Measurements from ENCODE around the gene SLC12A7.

The SLC12A7 gene

GRCh38 chr5:1014346-1014745 lies 97.5 kb downstream of the SLC12A7 start:
- no peak for DNase-seq

DNA sequence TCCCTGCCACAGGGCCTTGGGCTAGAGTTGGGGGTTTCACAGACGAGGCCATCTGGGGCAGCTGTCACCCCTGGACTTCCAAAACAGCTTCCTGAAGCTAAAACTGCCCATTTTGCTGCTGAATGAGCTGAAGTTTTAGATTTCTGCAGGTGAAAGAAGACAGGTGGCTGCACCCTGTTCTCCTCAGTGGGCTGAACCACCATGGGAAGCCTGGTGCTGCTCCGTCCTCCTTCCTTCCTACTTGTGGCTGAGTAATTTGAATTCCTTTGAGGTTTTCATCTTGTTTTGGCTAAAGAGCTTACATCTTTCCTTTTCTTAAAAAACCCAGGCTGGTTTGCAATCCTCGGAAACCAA lies 97.9 kb downstream of the SLC12A7 start:
- no peak for DNase-seq

DNA sequence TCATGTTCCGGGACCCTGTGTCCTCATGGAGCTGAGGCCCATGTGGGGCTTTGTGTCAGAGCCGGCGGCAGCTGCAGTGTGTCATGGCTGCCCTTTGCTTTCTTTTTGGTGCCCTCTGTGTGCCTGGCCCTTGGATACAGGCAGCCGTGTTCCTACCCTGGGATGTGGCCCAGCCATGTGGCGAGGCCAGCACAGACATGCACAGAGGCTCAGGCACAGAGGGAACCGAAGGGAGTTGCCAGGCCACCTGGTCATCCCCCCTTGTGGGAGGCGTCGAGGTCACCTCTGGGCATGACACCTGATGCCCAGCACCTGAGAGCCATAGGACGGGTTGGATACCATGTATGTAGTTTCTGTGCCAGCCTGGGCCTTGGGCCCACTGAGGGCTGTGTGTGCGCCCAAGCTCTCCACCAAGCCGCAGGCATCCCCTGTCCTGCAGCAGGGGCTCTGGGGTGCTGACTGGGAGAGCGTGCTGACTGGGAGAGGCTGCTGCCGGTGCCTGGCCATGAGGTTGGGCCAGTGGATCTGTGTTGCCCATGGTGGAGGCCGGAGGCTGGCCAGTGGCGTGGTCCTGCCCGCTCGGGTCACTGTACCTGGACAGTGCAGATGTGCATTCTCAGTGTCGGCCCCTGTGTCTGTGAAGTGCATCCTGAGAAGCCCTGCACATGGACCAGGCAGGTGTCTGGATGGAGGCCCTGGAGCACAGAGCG lies 98.5 kb downstream of the SLC12A7 start:
- DNase-seq: no peak

DNA sequence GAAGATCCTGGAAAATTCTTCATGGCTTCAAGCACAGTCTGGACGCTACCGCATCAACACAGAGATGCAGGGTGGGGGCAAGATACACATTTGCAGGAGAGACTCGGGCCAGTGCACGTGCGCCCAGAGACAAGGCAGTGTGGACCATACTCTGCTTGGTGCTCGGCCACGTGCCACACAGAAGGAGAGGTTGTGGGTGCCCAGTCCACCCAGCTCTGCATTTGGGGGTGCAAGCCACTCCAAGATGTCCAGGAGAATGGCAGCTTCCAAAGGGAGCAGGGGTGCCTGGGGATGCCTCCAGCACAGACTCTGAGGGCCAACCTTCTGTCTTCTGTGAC lies 99.0 kb downstream of the SLC12A7 start:
- DNase-seq: no peak

- DNase-seq: no peak
Observed at GRCh38 chr5:1012313-1012841, 99.5 kb downstream of the SLC12A7 start.

GRCh38 chr5:1011741-1012312 lies 100.0 kb downstream of the SLC12A7 start:
- DNase-seq: no peak

DNA sequence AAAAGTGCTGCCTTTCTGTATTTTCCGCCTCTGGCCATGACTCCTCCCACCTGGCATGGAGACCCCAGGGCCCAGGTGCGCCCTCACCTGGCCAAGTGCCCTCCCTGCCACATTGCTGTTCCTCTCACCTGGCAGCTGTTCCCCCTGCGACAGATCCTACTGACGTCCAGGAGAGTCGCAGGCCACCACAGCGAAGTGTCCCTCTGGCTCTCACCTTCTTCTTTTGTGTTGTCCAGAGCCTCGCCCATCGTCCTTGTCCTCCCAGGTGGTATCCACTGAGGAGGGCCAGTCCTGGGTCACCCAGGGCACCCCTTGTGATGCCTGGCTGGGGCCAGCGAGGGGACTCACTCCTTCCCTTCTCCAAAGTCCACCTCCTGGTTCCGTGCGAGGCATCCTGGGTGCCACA lies 100.6 kb downstream of the SLC12A7 start:
- peak; percentile 51 to 72 for DNase-seq

DNA sequence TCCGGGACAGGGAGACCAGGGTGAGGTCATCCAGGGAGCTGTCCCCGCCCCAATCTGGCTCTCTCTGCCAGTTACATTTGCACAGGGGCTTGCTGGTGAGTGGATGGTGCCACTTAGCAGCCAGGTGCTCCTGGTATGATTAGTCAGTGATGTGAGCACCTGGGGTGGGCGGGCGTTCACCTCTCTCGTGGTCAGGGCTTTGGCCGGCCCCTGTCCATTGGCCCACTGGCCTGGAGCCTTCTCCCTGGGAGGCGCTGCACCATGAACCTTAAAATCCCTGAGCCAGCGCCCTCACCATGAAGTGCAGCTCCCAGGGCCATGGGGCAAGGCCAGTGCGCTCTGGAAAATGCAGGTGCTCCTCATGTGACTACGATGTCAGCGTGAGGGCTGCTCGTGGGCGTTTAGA lies 101.2 kb downstream of the SLC12A7 start:
- no peak for DNase-seq

GRCh38 chr5:1010181-1010510 lies 101.7 kb downstream of the SLC12A7 start:
- peak in 1 of 2 experiments; percentile 15 for DNase-seq

- no peak for DNase-seq
Observed at GRCh38 chr5:1009359-1010180, 102.3 kb downstream of the SLC12A7 start.

DNA sequence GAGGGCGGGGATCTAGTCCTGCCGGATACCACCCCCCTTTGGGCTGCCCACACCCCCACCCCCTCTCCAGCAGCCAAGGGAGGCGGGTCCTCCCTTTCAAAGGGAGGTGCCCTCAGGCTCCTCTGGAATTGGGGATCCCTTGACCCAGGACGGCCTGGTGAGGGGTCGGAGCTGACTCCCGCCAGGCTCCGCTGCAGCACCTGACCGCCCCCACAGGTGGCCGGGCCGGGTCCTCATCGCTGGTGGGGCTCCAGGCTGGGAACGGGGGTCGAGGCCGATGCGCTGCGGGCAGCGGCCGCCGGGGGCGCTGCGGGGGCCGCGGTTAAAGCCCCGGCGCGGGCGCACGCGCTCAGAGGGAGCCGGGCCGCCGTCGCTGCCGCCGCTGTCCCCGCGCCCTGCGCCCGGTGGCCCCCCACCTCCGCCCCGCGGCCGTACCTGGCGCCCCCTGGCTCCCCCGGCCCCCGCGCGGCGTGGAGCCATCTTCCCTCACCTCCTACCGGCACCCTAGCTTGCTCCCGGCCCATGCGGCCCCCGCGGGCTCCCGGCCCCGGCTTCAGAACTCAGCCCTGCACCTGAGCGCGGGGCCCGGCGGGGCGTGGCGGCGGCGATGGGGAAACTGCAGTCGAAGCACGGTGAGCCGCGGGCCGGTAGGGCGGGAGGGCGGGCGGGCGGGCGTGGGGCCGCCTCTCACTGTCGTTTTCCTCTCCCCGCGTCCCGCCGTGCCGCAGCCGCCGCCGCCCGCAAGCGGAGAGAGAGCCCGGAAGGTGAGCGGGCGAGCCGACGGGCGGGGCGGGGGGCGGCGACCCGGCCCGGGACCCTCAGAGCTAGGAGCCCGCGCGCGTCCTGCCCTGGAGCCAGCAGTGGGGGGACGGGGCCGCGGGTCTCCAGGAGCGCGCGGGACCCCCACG lies 103.2 kb downstream of the SLC12A7 start, which contains the start of gene NKD2:
Gene NKD2, plus strand, starts transcription at position 352 of the 908 bp plus-strand sequence. Its CDS starts 256 bp downstream, at position 608.
- DNase-seq: no peak

DNA sequence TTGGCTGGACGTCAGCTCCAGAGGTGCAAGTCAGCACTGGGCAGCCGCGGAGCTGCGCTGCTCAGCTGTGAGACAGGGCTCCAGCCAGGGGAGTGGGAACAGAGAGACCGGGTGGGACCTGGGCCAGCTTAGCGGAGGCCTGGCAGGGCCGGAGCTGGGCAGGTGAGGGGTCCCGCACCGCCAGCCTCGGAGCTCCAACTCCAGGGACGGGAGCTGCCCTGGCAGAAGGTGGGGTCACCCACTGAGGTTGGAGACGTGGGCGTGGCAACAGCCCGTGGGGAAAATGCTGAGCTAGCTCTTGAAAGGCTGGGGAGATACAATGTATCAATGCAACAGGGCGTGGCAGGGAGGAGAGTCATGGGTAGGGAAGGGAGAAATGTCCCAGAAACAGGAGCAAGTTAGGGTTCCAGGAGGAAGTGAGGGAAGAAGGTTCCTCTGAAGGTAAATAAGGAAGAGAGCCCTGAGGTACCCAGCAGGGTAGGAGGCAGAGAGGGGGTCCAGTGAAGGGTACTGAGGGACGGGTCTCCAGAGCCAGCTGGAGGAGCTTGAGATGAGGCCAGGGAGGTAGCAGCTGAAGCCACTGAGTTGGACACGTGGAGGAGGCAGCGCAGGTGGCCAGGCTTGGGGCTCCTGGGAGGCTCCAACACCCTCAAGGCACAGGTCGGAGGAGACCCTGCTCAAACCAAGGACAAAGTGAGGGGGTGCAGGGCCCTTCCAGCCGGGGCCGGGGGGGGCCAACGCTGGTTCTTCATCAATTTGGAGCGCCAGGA lies 104.0 kb downstream of the SLC12A7 start:
- no peak for DNase-seq

DNA sequence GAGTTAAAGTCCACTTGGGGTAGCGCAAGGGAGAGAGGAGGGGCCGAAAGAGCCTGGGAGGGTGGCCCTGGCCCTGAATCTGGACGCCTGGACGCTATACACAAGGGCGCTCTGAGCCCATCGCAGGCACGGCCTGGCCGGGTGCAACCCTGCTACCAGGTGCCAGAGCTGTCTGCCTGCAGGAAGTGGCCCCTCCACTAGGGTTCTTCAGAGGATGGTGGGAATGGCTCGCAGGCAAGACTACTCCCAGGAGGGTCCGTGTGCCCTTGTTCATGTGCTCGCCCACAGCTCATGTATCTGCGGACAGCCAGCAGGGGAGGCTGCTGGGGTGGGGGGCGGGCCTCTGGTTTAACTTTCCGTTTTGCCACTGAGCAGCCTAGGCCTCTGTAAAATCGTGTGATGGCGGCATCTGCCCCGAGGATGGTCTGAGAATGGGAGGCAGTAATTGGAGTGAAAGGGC lies 104.6 kb downstream of the SLC12A7 start:
- no peak for DNase-seq

GRCh38 chr5:1006656-1007071 lies 105.2 kb downstream of the SLC12A7 start:
- DNase-seq: no peak

DNA sequence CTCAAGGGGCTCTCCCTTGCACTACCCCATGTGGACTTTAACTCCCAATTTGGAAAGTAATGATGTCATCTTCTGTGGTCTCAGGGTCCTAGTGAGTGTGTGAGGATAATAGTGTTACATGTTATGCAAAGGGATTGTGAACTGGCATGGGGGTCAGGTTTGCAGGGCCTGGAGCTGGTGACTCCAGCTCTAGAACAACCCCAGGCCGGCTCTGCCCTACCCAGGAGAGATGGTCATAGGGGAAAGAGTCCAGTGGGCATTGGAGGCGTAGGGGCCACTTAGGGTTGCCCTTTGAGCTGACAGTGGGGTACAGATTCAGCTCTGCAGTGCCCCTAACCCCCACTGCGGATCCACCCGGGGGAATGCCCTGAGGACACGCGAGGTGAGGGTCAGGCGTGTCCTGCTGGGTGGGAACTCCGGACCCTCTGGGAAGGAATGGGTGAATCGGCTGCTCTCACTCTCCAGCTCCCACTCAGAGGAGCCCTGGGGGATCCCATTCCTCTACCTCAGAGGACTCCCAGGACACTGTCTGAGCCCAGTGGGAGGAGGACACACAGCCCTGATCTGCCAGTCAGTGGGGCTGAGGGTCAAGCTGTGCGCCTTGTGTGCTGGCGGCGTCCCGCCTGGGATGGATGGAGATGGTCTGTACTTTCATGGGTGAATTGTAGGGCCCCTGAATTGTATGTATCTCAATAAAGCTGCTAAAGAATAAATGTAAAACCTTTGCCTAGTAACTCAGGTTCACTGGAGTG lies 105.8 kb downstream of the SLC12A7 start:
- DNase-seq: no peak

- DNase-seq: no peak
Observed at GRCh38 chr5:1005249-1005851, 106.5 kb downstream of the SLC12A7 start.

DNA sequence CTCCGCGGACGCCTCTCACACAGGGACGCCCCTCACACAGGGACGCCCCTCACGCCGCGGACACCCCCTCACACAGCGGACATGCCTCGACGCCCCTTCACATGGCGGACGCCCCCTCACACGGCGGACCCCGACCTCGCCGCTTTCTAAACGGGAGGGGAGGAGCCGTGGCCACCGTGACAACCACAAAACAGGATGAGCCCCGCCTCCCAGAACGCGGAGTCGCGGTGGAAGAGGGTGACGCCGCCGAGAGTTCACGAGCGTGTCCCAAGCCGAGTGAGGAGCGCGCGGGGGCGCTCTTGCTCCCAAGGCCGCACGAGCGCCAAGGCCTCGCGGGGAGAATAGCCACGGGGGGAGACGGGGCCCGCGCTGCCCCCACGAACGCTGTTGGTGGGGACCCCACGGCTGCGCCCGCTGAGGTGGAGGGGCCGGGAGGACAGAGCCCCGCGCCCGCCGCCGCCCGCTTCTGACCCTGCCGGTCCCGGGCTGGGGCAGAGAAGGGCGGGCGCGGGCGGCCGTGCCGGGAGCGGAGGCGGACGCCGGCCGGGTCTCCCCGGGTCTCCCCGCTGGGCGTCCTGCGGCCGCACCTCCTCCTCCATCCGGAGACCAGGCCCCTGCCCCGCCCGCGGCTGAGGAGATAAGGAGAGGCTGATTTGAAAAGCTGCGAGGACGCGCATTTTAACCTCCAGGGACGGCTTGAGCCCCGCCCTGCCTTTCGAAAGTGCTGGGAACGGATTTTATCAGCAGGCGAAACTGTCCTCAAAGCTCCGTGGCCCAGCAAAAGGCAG lies 107.2 kb downstream of the SLC12A7 start:
- DNase-seq: no peak

DNA sequence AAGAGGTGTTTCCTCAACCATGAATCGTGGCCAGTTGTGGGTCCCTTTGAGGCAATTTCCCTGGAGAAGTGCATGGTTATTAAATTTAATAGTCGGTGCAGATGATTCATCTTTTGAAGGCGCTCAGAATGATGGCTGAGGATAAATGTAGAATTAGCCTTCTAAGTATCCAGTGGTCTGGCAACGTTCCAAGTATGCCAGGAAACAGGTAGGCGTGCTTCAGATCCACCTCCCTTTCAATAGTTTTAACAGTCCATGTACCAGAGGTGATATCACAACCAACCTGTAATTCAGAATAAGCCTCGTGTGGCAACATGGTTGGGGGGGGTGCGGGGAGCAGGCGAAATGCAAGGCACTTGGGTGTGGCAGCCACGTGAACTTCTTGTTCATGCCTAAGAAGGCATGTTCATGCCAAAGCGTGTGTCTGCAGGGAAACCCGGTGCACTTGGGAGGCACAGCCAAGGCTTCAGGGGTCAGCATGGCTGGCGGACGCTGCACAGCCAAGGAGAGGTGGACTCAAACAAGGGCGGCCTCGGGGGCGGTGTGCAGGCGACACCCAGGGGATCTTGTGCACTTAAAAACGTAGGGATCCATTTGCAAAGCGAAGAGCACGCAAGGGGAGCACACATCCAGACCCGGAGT lies 108.4 kb downstream of the SLC12A7 start:
- DNase-seq: peak in 1 of 2 experiments; percentile 53

DNA sequence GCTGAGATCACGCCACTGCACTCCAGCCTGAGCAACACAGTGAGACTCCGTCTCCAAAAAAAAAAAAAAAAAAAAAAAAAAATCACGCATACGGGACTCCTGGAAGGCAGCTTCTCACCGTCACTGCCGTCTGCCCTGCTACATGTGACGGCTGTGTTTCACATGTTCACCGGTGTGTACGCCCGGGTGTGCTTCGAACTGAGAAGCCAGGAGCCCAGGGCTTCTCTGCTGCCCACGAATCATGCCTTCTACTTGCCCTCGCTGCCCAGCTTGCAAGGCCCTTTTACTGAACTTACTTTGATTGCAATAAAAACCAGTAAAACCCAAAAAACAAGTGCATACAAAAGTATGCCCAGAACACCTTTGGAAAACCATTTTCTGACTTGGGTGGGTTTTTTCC lies 109.0 kb downstream of the SLC12A7 start:
- no peak for DNase-seq

DNA sequence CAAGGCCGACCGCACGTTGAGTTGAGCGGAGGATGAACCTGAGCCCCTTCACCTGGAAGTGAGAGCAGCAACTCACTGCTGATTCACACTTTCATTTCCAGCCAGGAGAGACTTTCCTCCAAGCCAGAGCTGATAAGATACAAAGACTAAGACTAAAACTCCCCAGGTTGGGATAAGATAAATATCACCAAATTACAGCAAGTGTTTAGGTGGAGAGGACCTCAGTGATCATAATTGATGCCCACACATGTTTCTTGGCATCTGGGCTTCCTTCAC lies 109.7 kb downstream of the SLC12A7 start:
- DNase-seq: no peak
